Measurements from ENCODE around the gene ITGA5.

The ITGA5 gene

GRCh38 chr12:54427106-54427505, 8.0 kb upstream of the ITGA5 start:
- H3K9me3 ChIP-seq (ENCODE audit: low read depth, low read length), result no peaks in the 10 kb centered on the region
- no peak for DNase-seq (ENCODE audit: low read depth, low spot score)
- TF ChIP-seq EZH2 (IDR thresholded peaks at IDR 0.05), result no peak
- no peak for TF ChIP-seq FOXP2 (optimal IDR thresholded peaks at IDR 0.05; ENCODE audit: control extremely low read depth, extremely low read length, insufficient read depth)
- H3K4me3 ChIP-seq, result no peak overlapping the region
- no peak overlapping the region for H3K27ac ChIP-seq
- no peak overlapping the region for H3K9ac ChIP-seq (ENCODE audit: insufficient read length)
- H3K36me3 ChIP-seq (ENCODE audit: insufficient read depth, low read length), result no peaks in the 10 kb centered on the region

GRCh38 chr12:54426690-54427089, 7.6 kb upstream of the ITGA5 start:
- H3K9ac ChIP-seq (ENCODE audit: insufficient read length), result no peak overlapping the region
- H3K27ac ChIP-seq, result no peak overlapping the region
- TF ChIP-seq EZH2 (IDR thresholded peaks at IDR 0.05), result no peak
- no peak overlapping the region for H3K4me3 ChIP-seq
- DNase-seq (ENCODE audit: low read depth, low spot score), result no peak
- H3K36me3 ChIP-seq (ENCODE audit: insufficient read depth, low read length), result no peaks in the 10 kb centered on the region
- H3K9me3 ChIP-seq (ENCODE audit: low read depth, low read length), result no peaks in the 10 kb centered on the region

DNA sequence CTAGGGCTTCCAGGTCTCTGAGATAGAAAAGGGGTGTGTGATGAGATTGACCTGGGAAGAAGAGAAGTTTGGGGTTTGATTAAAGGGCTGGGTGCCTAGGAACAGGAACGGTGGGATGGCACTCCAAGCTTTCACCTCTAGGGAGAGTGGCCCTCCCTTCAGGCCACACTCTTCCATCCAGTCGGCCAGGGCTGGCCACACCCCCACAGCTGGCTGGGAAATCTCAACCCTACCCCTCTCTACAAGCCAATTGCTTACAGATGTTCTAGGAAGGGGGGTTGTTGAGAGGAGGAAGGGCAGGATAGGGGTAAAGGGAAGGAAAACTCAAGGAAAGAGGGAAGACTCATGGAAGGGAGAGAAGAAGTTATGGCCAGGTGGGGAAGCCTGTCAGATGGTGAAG, 6.6 kb upstream of the ITGA5 start:
- no peaks in the 10 kb centered on the region for H3K9me3 ChIP-seq (ENCODE audit: low read depth, low read length)
- no peaks in the 10 kb centered on the region for H3K36me3 ChIP-seq (ENCODE audit: insufficient read depth, low read length)
- DNase-seq (ENCODE audit: low read depth, low spot score), result no peak
- TF ChIP-seq POLR2AphosphoS5 (IDR thresholded peaks at IDR 0.05; ENCODE audit: borderline replicate concordance, low read depth, low read length) (no peak), EZH2 (IDR thresholded peaks at IDR 0.05) (no peak), FOXP2 (optimal IDR thresholded peaks at IDR 0.05; ENCODE audit: control extremely low read depth, extremely low read length, insufficient read depth) (no peak)
- H3K27ac ChIP-seq, result no peak overlapping the region
- no peak overlapping the region for H3K4me3 ChIP-seq
- H3K9ac ChIP-seq (ENCODE audit: insufficient read length), result no peak overlapping the region

DNA sequence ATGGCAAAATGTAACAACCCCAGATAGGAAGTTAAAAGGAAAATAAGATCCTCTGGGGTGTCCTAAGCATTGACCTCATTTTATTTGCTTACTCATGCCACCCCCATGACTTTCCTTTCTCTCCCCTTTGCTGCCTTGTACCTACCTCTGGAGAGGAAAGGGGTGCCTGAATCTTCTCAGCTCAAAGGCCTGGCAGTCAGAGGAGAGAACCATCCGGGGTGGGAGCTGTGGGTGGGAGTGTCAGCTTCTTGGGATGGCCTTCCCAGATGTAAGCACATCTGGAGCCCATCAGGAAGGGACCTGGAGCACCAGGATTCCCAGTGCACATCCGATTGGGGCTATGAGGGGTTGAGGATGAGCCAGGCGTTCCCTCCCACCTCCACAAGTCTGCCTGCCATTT, 5.2 kb upstream of the ITGA5 start:
- DNase-seq (ENCODE audit: low read depth, low spot score), result no peak
- Histone ChIP-seq H3K36me3 (ENCODE audit: insufficient read depth, low read length) (no peaks in the 10 kb centered on the region), H3K4me3 (no peak overlapping the region), H3K27ac (no peak overlapping the region), H3K9ac (ENCODE audit: insufficient read length) (no peak overlapping the region), H3K9me3 (ENCODE audit: low read depth, low read length) (no peaks in the 10 kb centered on the region)
- TF ChIP-seq POLR2AphosphoS5 (IDR thresholded peaks at IDR 0.05; ENCODE audit: borderline replicate concordance, low read depth, low read length) (no peak), FOXP2 (optimal IDR thresholded peaks at IDR 0.05; ENCODE audit: control extremely low read depth, extremely low read length, insufficient read depth) (no peak), EZH2 (IDR thresholded peaks at IDR 0.05) (no peak)

DNA sequence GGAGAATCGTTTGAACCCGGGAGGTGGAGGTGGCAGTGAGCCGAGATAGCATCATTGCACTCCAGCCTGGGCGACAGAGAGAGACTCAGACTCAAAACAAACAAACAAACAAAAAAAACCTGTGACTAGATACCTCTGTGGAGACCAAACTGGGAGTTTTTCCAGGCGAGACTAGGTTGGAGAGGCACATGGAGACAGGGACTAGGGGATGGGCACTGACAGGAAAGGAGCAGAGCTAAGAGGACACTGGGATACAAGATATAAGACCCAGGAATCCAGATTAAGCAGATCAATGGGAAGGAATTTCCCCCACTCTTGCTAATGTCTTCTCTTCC, 4.7 kb upstream of the ITGA5 start:
- H3K27ac ChIP-seq, result no peak overlapping the region
- no peaks in the 10 kb centered on the region for H3K36me3 ChIP-seq (ENCODE audit: insufficient read depth, low read length)
- TF ChIP-seq EZH2 (IDR thresholded peaks at IDR 0.05) (no peak), POLR2AphosphoS5 (IDR thresholded peaks at IDR 0.05; ENCODE audit: borderline replicate concordance, low read depth, low read length) (no peak), FOXP2 (optimal IDR thresholded peaks at IDR 0.05; ENCODE audit: control extremely low read depth, extremely low read length, insufficient read depth) (no peak)
- no peak for DNase-seq (ENCODE audit: low read depth, low spot score)
- no peak overlapping the region for H3K9ac ChIP-seq (ENCODE audit: insufficient read length)
- no peaks in the 10 kb centered on the region for H3K9me3 ChIP-seq (ENCODE audit: low read depth, low read length)
- no peak overlapping the region for H3K4me3 ChIP-seq

DNA sequence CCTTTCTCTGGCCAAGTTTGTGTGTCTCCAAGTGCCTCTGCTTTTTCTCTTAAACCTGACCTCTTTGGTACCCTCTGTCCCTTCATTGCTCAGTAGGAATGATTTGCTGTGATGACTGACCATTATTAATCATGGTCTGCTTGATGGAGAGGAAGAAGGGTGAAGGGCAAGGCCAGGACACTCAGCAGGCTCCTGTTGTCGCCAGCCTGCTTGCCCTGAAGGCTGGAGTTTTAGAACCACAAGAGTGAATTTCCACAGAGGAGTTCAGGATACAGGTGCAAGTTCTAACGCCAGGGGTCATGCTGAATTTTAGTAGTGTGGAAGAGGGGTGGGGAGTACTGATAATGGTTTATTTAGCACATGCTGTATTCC, 2.8 kb upstream of the ITGA5 start:
- no peak for DNase-seq (ENCODE audit: low read depth, low spot score)
- H3K27ac ChIP-seq, result no peak overlapping the region

DNA sequence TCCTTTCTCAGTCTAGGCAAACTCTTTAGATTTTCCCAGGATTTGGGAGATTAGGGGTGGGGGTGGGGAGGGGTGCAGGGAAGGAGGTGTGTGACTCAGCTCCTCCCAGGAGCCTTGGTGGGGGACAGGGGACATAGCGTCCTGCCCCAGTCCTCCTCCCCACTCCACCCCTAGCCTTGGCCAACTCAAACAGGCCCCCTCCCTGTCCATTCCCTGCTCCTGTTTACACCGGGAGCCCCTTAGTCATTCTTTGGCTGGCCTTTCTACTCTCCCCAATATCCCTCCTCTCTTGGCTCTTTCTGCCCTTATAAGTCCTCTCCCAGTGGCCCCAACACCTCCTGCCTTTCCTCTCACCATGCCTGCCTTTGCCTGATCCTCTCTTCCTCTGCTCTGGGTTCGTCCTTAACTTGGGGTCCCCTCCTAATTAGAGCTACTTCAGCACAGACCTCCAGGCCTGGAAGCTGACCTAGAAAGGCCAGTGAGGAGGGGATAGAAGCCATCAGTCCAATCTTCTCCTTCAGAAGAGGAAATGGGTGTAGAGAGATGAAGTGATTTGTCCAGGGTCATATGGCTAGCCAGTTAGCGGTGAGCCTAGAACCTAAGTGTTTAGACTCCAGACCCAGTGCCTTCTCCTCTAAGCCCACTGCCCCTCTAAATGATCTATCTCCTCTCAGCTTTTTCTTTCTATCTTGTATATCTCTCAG, 2.3 kb upstream of the ITGA5 start:
- Histone ChIP-seq H3K4me3 (no peak overlapping the region), H3K9me3 (ENCODE audit: low read depth, low read length) (no peaks in the 10 kb centered on the region), H3K9ac (ENCODE audit: insufficient read length) (no peak overlapping the region), H3K27ac (no peak overlapping the region; the same call in 1 of the 2 replicates), H3K36me3 (ENCODE audit: insufficient read depth, low read length) (no peaks in the 10 kb centered on the region)
- no peak for DNase-seq (ENCODE audit: low read depth, low spot score)
- TF ChIP-seq FOXP2 (optimal IDR thresholded peaks at IDR 0.05; ENCODE audit: control extremely low read depth, extremely low read length, insufficient read depth) (no peak), EZH2 (IDR thresholded peaks at IDR 0.05) (no peak), POLR2AphosphoS5 (IDR thresholded peaks at IDR 0.05; ENCODE audit: borderline replicate concordance, low read depth, low read length) (no peak)

More for the DNA sequence above, 2.8 kb upstream of the ITGA5 start:
- Histone ChIP-seq H3K36me3 (ENCODE audit: insufficient read depth, low read length) (no peaks in the 10 kb centered on the region), H3K9me3 (ENCODE audit: low read depth, low read length) (no peaks in the 10 kb centered on the region), H3K4me3 (no peak overlapping the region), H3K9ac (ENCODE audit: insufficient read length) (no peak overlapping the region)
- TF ChIP-seq EZH2 (IDR thresholded peaks at IDR 0.05), result no peak
- no peak for TF ChIP-seq POLR2AphosphoS5 (IDR thresholded peaks at IDR 0.05; ENCODE audit: borderline replicate concordance, low read depth, low read length)
- no peak for TF ChIP-seq FOXP2 (optimal IDR thresholded peaks at IDR 0.05; ENCODE audit: control extremely low read depth, extremely low read length, insufficient read depth)

GRCh38 chr12:54420766-54421144, 1.7 kb upstream of the ITGA5 start:
- no peaks in the 10 kb centered on the region for H3K36me3 ChIP-seq (ENCODE audit: insufficient read depth, low read length)
- H3K4me3 ChIP-seq, result no peak overlapping the region
- no peak for DNase-seq (ENCODE audit: low read depth, low spot score)
- TF ChIP-seq POLR2AphosphoS5 (IDR thresholded peaks at IDR 0.05; ENCODE audit: borderline replicate concordance, low read depth, low read length), result no peak
- TF ChIP-seq EZH2 (IDR thresholded peaks at IDR 0.05), result no peak
- TF ChIP-seq FOXP2 (optimal IDR thresholded peaks at IDR 0.05; ENCODE audit: control extremely low read depth, extremely low read length, insufficient read depth), result no peak
- no peak overlapping the region for H3K9ac ChIP-seq (ENCODE audit: insufficient read length)
- no peak overlapping the region; the same call in 1 of the 2 replicates for H3K27ac ChIP-seq
- no peaks in the 10 kb centered on the region for H3K9me3 ChIP-seq (ENCODE audit: low read depth, low read length)

DNA sequence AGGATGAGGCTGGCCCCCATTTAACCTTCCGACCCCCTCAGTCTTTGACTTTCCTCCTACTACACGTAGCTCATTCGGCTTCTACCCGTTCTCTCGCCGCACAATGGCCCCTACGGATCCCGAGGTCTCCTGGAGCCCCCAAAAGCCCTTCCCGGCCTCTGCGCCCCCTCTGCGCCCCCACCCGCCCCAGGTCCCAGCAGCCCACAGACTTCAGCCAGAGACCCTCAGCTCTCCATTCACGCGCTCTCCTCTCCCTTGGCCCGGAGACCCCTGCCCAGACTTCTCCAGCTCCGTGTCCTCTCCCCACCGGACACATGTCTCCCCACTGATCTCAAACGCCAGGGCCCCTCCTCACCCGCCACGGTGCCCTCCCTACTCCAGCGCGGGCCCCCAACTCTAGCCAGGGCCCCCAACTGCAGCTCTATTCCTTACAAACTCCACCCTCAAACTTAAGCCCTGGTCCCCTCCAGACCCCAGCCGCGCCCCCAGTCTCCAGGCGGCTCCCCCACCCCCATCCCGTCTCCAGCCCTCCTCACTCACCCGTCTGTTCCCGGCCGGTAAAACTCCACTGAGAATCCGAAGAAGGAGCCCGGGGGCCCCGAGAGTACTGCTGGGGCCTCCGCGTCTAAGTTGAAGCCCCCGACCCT, 502 bp downstream of the ITGA5 start:
- Histone ChIP-seq H3K27ac (peak overlapping the region; percentile 67), H3K4me3 (peak overlapping the region; percentile 81), H3K36me3 (ENCODE audit: insufficient read depth, low read length) (no peaks in the 10 kb centered on the region), H3K9ac (ENCODE audit: insufficient read length) (peak overlapping the region; percentile 78), H3K9me3 (ENCODE audit: low read depth, low read length) (no peaks in the 10 kb centered on the region)
- no peak for DNase-seq (ENCODE audit: low read depth, low spot score)
- TF ChIP-seq EZH2 (IDR thresholded peaks at IDR 0.05) (no peak), FOXP2 (optimal IDR thresholded peaks at IDR 0.05; ENCODE audit: control extremely low read depth, extremely low read length, insufficient read depth) (no peak), POLR2AphosphoS5 (IDR thresholded peaks at IDR 0.05; ENCODE audit: borderline replicate concordance, low read depth, low read length) (no peak)
